NCI-H510A treated with DMSO at 0.1 percent for 48 hours (cell line): Measurements from ENCODE around the gene URB1.
A peak's percentile ranks its signal among the peaks of the same experiment; 100 is the strongest.
"Not testable (repeated sequence)": the region's sequence is repeated elsewhere in the genome, so short reads cannot be mapped to it uniquely, and the experiment has no call there.

Experiments used
- DNase-seq: peaks from one replicate; lab custom pipeline; 2025; lab: John Stamatoyannopoulos, UW

The URB1 gene, protein sequence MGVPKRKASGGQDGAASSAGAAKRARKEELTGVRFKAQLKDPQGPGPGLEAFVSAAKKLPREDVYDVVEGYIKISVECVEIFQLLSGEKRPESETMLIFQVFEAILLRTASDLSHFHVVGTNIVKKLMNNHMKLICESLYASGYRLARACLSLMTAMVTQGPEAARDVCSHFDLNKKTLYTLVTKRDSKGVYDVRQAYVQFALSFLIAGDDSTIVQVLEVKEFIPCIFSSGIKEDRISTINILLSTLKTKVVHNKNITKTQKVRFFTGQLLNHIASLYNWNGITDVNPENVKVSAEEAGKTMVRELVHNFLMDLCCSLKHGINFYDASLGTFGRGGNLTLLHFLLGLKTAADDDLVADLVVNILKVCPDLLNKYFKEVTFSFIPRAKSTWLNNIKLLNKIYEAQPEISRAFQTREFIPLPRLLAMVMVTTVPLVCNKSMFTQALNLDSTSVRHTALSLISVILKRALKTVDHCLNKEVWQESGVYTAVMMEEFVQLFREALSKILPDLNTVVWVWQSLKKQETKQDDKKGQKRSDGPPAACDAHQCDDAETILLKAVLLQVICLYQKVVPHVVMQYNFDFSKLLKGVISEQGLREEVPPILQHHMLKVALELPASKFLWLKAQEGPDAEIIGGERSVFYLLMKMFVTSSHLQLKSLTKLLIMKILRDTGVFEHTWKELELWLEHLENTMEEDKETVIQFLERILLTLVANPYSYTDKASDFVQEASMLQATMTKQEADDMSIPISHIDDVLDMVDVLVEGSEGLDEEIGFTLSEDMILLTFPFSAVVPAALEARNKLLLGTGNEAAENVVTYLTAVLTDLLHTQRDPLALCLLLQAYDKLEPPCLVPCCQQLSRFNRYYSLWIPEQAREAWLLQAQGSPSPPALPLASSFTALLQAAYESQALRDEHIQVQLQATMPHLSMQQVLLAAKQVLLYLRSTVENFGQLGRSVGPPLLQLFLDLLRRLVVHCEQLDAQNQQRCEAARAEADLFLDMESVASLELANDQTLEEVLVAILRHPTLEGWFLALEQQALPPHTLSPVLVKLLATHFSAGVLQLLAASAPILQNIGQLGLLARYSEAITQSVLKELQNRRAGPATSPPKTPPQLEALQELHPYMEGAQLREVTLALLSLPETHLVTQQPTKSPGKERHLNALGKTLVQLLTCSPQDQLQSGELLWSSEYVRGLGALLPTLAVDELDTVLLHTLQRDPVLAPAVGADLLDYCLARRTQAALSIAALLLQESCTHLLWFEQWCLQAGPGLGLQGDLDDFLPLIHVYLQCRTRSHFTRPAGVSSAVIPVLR (N-terminal part only)

DNA sequence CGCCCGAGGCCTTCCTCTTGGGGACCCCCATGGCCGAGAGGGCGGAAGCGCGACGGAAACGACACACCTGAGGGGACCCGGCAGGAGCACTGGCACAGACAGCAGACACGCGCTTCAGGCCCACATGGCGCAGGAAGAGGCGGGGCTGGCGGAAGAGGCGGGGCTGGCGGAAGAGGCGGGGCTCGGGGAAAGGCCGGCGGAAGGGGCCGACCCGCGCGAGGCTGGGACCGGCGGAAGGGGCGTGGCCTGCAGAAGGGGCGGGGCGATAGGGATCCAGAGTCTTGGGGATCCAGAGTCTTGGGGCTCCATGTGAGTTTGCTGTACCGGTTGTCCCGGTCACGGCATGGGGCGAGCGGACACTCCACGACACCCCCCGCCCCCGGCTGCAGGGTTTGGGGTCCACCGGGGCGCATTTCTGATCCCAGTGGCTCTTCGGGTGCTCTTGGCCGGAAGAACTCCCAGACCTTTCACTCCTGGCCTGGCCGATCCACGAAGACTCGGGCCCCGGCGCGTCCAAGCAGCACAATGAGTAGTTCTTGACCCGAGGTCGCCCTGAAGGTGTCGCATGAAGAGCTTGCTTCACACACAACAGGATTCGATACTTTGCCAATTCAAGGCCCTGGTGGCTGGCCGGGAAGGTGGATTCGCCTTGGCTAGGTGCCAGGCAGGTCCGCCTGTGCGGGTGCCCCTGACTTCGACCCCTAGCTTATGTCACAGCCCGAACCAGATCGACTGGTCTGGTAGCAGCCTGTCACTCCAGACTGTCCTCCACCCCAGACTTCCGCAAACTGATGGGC is at the start of gene URB1:
Gene URB1 (minus strand): TSS at position 133 of the 797 bp plus-strand sequence. CDS start 102 bp downstream, at position 31.
- DNase-seq: peak; percentile 75

- no peak for DNase-seq
Observed at GRCh38 chr21:32437729-32438128, 44.9 kb upstream of the URB1 start.

- not testable (repeated sequence) for DNase-seq
Observed at GRCh38 chr21:32432982-32433660, 40.3 kb upstream of the URB1 start.

- no peak for DNase-seq
Observed at GRCh38 chr21:32427958-32428623, 35.3 kb upstream of the URB1 start.

DNA sequence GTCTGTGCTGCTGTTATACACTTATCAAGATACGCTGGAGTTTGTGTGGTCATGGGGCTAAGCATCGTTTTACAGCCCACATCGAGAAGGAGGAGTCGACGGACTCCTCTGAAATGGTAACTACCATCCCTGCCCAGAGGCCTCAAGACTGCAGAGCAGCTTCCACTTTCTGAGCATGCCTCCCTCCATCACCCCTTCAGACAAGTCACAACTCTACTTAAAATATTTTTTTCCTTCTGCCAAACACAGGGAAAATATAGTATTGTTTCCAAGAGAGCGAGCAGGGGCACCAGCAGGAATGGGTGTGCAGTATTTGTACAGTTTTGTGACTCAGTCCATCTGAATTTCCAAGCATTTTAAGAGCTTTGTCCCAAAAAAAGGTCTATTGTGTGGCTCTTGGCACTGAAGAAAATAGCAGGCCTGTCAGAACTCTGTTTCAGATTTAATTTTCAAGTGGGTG is 33.8 kb upstream of the URB1 start:
- no peak for DNase-seq

DNA sequence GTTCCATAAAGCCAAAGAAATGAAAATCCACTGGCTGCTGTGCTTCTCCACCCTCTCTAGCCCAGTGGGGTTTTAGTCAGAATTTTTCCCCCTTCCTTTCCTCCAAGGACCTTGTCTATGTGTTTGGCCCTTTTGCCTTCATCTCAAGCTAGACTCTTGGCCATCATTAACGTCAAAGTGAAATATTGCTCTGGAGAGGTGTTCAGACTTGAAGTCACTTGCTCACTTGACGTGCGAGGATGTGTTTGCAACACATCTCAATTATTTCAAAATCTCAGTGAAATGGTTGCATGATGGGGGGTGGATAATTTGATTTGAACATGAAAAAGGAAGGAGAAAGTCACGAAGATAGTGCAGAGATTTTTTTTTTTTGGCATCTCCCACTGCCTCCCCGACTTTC is 33.3 kb upstream of the URB1 start:
- DNase-seq: no peak

GRCh38 chr21:32425628-32426027 is 32.8 kb upstream of the URB1 start:
- DNase-seq: no peak

- no peak for DNase-seq
Observed at GRCh38 chr21:32424674-32425073, 31.9 kb upstream of the URB1 start.

DNA sequence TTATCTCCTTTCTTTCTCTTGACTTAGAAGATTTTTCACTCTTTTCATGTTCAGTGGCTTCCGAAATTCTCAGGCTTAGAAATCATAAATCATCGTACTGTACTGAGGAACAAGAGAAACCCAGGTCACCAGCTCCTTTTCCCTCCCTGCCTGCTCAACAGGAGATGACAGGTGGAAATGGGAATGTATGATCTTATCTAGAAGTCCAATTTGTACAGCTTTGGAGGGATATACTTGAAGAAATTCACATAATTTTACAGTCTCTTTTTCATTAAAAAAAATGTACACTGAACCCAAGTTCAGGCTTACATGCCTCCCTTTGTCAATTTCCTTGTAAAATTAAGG is 31.4 kb upstream of the URB1 start:
- no peak for DNase-seq

DNA sequence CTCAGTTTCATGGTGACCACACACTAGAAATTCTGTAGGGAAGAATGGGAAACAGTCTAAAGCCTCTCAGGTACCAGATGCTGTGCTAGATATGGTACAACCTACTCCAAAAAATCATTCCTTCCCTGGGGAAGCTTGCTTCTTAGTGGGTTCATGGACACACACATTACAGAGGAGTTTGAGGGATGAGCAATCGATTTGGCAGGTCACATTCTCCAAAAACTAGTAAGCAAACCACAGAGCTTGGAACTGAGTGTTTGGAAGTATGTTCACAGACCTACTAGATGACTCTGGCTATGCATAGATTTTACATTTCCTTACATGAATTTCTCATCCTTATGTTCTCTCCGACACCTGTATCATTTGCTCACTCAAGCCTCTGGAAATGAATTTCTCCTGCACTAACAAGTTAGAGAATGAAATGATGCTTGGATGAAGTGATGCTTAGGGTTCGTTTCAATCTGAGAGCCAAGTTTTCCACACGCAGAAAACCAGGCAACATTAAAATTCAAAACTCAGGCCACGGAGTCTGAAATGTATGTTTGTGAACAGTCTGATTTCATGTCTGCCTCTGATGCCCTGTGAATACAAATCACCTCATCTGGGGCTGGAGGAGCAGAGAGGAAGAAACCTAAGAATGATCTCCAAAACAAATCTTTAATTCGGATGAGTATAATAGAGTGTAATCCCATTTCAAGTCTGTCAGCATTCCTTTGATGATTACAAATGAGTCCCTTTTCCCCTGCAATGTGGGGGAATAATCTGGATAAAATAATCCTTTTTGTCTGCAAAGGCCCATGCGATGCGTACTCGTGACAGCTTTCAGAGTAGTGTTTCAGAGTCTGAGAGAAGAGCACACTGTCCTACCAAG is 30.7 kb upstream of the URB1 start:
- DNase-seq: no peak

GRCh38 chr21:32422064-32422463 is 29.3 kb upstream of the URB1 start:
- no peak for DNase-seq

DNA sequence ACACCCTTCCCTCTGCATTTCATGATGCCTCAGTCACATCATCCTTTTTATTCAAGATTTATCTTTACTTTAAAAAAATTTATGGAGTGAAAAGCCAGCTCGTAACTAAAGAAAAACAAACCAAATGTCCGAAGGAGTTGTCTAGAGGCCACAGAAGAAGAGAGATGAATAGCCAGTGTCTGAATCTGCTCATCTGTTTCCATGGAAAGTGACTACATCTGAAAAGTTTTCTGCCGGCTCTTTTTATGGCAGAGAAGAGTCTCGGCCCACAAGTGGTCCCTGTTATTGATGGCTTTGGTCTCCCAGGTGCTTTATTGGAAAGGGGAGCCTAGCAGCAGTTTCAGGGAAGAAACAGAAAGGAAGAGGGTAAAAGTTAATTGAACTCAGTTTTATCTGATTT is 25.3 kb upstream of the URB1 start:
- no peak for DNase-seq

DNA sequence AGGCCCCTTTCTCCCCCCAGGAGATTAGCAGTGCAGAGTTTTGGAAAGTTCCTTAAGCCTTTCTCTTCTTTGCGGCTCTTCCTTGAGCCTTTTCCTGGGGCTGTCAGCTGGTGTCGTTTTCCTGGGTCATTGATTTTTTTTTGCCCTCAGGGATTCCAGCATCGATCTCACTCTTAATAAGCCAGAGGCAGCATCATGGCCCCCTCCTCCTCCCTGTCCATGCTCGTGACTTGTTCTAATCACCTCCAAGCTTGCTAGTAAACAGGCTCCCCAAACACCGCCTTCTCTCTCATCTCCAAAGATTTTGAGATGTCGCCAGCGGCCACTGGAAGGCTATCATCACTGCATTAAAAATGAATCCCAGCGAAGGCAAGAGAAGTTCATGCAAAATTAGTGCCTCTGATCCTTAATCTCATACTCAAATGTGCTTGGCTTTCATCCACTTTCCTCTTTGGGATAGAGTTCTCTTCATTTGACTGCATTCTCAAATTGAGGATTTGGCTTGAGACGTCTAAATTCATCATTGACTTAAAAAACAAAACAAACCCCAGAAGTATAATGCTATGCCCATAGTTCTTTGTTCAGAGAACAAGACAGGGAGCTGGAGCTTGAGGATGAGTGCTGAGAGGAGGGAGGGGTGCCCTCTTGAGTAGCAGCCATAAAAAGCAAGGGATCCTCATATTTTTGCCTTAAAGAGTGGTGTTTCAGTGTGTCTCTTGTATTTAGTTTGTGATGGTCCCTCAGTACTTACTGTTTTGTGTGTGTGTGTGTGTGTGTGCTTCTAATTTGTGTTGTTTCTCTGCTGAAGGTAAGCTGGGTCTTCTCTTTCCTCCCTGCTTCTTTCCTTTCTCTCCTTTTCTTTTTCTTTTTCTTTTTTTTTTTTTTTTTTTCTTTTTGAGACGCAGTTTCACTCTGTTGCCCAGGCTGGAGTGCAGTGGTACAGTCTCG is 22.9 kb upstream of the URB1 start:
- no peak for DNase-seq

GRCh38 chr21:32414579-32415358 is 22.0 kb upstream of the URB1 start:
- no peak for DNase-seq

GRCh38 chr21:32413697-32414578 is 21.1 kb upstream of the URB1 start:
- DNase-seq: no peak

- no peak for DNase-seq
Observed at GRCh38 chr21:32413015-32413504, 20.2 kb upstream of the URB1 start.
